Activated CD4-positive, alpha-beta T cell treated with anti-CD3 and anti-CD28 coated beads, Interleukin-2, amount 50 U/mL, for 24 hours (primary cell): Measurements from ENCODE around the gene TTC4.

ENCODE experiments used
- DNase-seq, 2 donors: peaks; one replicate each; pipeline ENCODE4 v3.0.0-alpha.2; 2020; ENCODE audit warnings: low read depth in 1 of 2, low spot score in 1 of 2

TTC4 gene

GRCh38 chr1:54715493-54716298, at the start of gene TTC4:
TTC4 (plus strand) TSS chr1:54715861; CDS start chr1:54715909, 48 bp downstream.
- peak; percentile 77 to 82 for DNase-seq

GRCh38 chr1:54666333-54666732, 49.3 kb upstream of the TTC4 start:
- DNase-seq, result no peak

- DNase-seq, result no peak
Measured at GRCh38 chr1:54667797-54668196, 47.9 kb upstream of the TTC4 start.

- no peak for DNase-seq
Measured at GRCh38 chr1:54668567-54668966, 47.1 kb upstream of the TTC4 start.

GRCh38 chr1:54671985-54672608, 43.6 kb upstream of the TTC4 start:
- DNase-seq, result peak; percentile 41 to 59

- DNase-seq, result no peak
Measured at GRCh38 chr1:54678776-54679643, 36.7 kb upstream of the TTC4 start.

- DNase-seq, result no peak
Measured at GRCh38 chr1:54679706-54680105, 36.0 kb upstream of the TTC4 start.

- no peak for DNase-seq
Measured at GRCh38 chr1:54680387-54680786, 35.3 kb upstream of the TTC4 start.

- DNase-seq, result no peak
Measured at GRCh38 chr1:54681358-54681757, 34.3 kb upstream of the TTC4 start.

- DNase-seq, result no peak
Measured at GRCh38 chr1:54683453-54683852, 32.2 kb upstream of the TTC4 start.

GRCh38 chr1:54685335-54685905, 30.2 kb upstream of the TTC4 start:
- no peak for DNase-seq

GRCh38 chr1:54686155-54686554, 29.5 kb upstream of the TTC4 start:
- DNase-seq, result no peak

GRCh38 chr1:54694771-54695170, 20.9 kb upstream of the TTC4 start:
- no peak for DNase-seq

- no peak for DNase-seq
Measured at GRCh38 chr1:54695221-54695620, 20.4 kb upstream of the TTC4 start.

GRCh38 chr1:54695764-54696163, 19.9 kb upstream of the TTC4 start:
- DNase-seq, result no peak

GRCh38 chr1:54696262-54696661, 19.4 kb upstream of the TTC4 start:
- no peak for DNase-seq

- DNase-seq, result no peak
Measured at GRCh38 chr1:54697896-54698295, 17.8 kb upstream of the TTC4 start.

GRCh38 chr1:54698346-54698745, 17.3 kb upstream of the TTC4 start:
- DNase-seq, result no peak

GRCh38 chr1:54699936-54700525, 15.6 kb upstream of the TTC4 start:
- DNase-seq, result no peak

- no peak for DNase-seq
Measured at GRCh38 chr1:54701066-54701465, 14.6 kb upstream of the TTC4 start.

GRCh38 chr1:54701996-54702395, 13.7 kb upstream of the TTC4 start:
- no peak for DNase-seq
